Neural crest cell (in vitro differentiated cells): ENCODE data around the gene R3HDML. TPM values are rescaled to one million over a fixed set of nuclear protein-coding genes. Genes with fewer than 3 reads are reported as not detected.
A peak's percentile ranks its signal among the peaks of the same experiment; 100 is the strongest.

Experiments used
- DNase-seq: peaks from one replicate; pipeline ENCODE4 v3.0.0; 2021; ENCODE audit warnings: low read depth, mixed read lengths, low spot score
- H3K27ac Mint-ChIP-seq: one replicate; pipeline ENCODE4 v1.8.0; 2021; ENCODE audit warnings: mild to moderate bottlenecking, mixed read lengths; ENCODE audit not compliant: unreplicated experiment
- H3K27me3 Mint-ChIP-seq: 2 replicates; pipeline ENCODE4 v1.8.0; 2021; ENCODE audit warnings: low read depth, mild to moderate bottlenecking, mixed read lengths
- H3K36me3 Mint-ChIP-seq: 2 replicates; pipeline ENCODE4 v1.8.0; 2021; ENCODE audit warnings: low read depth, mild to moderate bottlenecking, mixed read lengths
- H3K4me1 Mint-ChIP-seq: 2 replicates; pipeline ENCODE4 v1.8.0; 2021; ENCODE audit warnings: mixed read lengths
- H3K4me3 Mint-ChIP-seq: one replicate; pipeline ENCODE4 v1.8.0; 2021; ENCODE audit warnings: mild to moderate bottlenecking, mixed read lengths
- H3K9me3 Mint-ChIP-seq: 2 replicates; pipeline ENCODE4 v1.8.0; 2021; ENCODE audit warnings: mixed read lengths
- total RNA-seq: library from RNA; stranded (reverse); gene quantifications from 2 replicates; pipeline ENCODE4 v1.2.1, GENCODE V29; 2021
- TF ChIP-seq, protein P1 (sequence below): fragments of 200-600 bp; sonication (generic); conservative IDR thresholded peaks from 2 replicates; pipeline ENCODE4 v1.5.0; 2021; ENCODE audit warnings: antibody characterized with exemption, mild to moderate bottlenecking

The R3HDML gene
- total RNA-seq, 1 donor from 2014 or later = not detected

- no peaks in the 10 kb centered on the region for H3K9me3 Mint-ChIP-seq
- H3K27ac Mint-ChIP-seq = no peak overlapping the region
- no peaks in the 10 kb centered on the region for H3K36me3 Mint-ChIP-seq
- H3K4me1 Mint-ChIP-seq = peaks cover 18% of the 10 kb centered on the region
- TF ChIP-seq, protein P1, sequence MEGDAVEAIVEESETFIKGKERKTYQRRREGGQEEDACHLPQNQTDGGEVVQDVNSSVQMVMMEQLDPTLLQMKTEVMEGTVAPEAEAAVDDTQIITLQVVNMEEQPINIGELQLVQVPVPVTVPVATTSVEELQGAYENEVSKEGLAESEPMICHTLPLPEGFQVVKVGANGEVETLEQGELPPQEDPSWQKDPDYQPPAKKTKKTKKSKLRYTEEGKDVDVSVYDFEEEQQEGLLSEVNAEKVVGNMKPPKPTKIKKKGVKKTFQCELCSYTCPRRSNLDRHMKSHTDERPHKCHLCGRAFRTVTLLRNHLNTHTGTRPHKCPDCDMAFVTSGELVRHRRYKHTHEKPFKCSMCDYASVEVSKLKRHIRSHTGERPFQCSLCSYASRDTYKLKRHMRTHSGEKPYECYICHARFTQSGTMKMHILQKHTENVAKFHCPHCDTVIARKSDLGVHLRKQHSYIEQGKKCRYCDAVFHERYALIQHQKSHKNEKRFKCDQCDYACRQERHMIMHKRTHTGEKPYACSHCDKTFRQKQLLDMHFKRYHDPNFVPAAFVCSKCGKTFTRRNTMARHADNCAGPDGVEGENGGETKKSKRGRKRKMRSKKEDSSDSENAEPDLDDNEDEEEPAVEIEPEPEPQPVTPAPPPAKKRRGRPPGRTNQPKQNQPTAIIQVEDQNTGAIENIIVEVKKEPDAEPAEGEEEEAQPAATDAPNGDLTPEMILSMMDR = no peak
- peaks cover 9% of the 10 kb centered on the region for H3K27me3 Mint-ChIP-seq
- H3K4me3 Mint-ChIP-seq = peak overlapping the region; percentile 47
- DNase-seq = no peak
Measured at GRCh38 chr20:44306927-44307326, 29.9 kb upstream of the R3HDML start.

DNA sequence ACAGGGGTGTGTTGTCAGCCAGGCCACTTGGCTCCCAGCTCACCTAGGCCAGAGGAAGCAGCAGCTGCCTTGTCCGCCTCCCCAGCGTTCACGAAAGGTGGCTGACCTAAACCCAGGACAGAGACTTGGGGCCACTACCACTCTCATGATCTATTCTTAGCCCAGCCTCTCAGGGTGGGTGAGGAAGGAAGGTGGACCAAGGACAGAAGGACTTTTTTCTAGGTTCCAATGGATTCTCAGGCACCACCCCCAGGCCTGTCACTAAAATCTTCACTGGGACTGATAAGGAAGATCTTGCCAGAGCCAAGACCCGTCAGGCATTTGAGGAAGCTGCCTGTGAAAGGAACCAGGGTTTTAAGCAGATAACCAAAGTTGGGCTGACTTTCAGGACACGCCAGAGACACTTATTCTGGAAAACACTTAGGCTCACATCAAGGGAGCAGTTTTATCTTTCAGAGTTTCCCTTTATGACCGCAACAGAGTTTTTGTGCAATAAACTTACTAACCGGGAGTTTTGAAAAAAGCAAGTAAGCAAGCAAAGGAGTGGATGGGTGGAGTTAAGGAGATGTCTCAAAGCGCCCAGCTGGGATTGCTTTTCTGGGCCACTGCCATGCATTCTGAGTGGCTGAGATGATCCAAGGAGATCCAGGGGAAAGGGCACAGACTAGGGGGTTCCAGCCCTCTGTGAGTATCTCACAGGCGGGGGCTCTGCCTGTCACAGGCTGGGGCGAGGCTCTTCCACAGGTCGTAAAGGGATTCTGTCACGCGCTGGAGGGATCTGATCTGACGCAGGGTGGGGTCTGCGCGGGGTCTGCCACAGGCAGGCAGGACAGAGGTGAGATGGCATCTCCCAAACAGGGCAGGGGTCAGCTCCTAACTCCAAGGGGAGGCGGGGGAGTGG lies 26.8 kb upstream of the R3HDML start:
- DNase-seq = no peak
- peaks cover 18% of the 10 kb centered on the region for H3K4me1 Mint-ChIP-seq

DNA sequence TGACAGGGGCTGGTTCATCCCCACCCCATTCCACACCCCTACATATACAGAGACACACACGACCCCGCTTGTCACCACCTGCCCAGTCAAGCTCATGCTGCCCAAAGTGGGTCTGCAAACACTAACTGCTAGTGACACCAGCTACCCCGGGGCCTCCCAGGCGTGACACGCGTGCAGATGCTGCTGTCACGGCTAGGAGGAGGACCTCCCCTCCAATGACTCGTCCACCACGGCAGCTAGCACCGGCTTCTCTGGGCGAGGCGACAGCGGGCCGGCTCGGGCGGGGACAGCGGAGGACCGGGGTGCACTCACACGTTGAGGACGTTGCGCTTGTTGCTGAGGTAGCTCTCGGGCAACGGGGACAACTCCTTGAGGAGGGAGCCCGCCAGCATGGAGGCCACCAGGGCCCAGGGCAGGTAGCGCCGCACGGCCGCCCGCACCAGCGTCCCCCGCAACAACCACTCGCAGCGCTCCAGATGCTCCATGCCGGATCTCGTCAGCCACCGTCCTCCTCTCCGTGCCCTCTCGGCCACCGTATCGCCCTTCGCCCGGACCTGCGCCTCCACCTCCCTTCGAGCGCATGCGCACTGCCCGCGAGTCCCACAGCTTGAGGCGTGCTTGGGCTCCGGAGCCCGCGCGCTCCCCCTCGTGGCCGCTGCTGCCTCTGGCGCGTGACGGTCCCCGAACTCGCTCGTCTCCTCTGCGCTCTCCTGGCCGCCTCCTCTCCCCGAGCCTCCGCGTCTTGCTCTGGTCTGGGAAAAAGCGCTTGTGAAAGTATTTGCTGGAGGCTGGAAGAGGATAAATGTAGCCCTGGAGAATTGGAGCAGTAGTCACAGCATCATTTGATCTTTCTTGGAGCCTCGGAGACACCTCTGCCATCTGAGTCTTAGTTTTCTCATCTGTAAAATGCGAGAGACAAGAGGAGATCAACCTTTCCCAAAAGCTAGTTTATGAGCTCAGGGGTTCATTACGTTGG lies 25.9 kb upstream of the R3HDML start, which contains the start of gene FITM2:
Gene FITM2 (minus strand): TSS at position 539 of the 976 bp plus-strand sequence. CDS start 54 bp downstream, at position 485.
- Mint-ChIP-seq H3K4me1 (peaks cover 18% of the 10 kb centered on the region), H3K36me3 (no peaks in the 10 kb centered on the region), H3K27ac (peak within 1 kb of the TSS; percentile 71), H3K27me3 (peaks cover 12% of the 10 kb centered on the region), H3K9me3 (no peaks in the 10 kb centered on the region), H3K4me3 (peak within 1 kb of the TSS; percentile 86)
- TF ChIP-seq, protein P1 = peak; percentile 94
- peak; percentile 99 for DNase-seq

More for the DNA sequence above, 26.8 kb upstream of the R3HDML start:
- H3K27me3 Mint-ChIP-seq = peaks cover 12% of the 10 kb centered on the region
- peak overlapping the region; percentile 71 for H3K27ac Mint-ChIP-seq
- H3K36me3 Mint-ChIP-seq = no peaks in the 10 kb centered on the region
- H3K4me3 Mint-ChIP-seq = peak overlapping the region; percentile 86
- TF ChIP-seq, protein P1 = no peak
- no peaks in the 10 kb centered on the region for H3K9me3 Mint-ChIP-seq

GRCh38 chr20:44314870-44315269 lies 22.0 kb upstream of the R3HDML start:
- Mint-ChIP-seq H3K4me1 (peaks cover 13% of the 10 kb centered on the region), H3K27me3 (peaks cover 13% of the 10 kb centered on the region), H3K27ac (no peak overlapping the region), H3K9me3 (no peaks in the 10 kb centered on the region), H3K4me3 (no peak overlapping the region), H3K36me3 (no peaks in the 10 kb centered on the region)
- TF ChIP-seq, protein P1 = no peak
- no peak for DNase-seq

- Mint-ChIP-seq H3K4me1 (peaks cover 7% of the 10 kb centered on the region), H3K27me3 (peaks cover 2% of the 10 kb centered on the region), H3K4me3 (no peak overlapping the region), H3K36me3 (no peaks in the 10 kb centered on the region), H3K9me3 (no peaks in the 10 kb centered on the region), H3K27ac (no peak overlapping the region)
- DNase-seq = no peak
- TF ChIP-seq, protein P1 = no peak
Measured at GRCh38 chr20:44319839-44320422, 16.9 kb upstream of the R3HDML start.
